K562 (cell line): ENCODE data around the gene ITPRID2. TPM values are rescaled to one million over a fixed set of nuclear protein-coding genes. Genes with fewer than 3 reads are reported as not detected.

Experiments used
- ATAC-seq: fragments of 200-7000 bp; cut with Tn5 transposase; 3 replicates; pipeline ENCODE4 v1.9.1; 2020; ENCODE audit warnings: moderate library complexity
- BruUV-seq: library from RNA; stranded (reverse); fragments of 400-500 nt; replicated peaks from 2 replicates; lab custom pipeline; 2021; lab: Mats Ljungman, UMichigan
- CTCF ChIA-PET: fragments of 300-600 bp; formaldehyde crosslinking; extraction: SDS; loops from one replicate; lab custom pipeline; 2021; ENCODE audit warnings: low intra/inter-chr PET ratio; lab: Yijun Ruan, JAX
- POLR2A ChIA-PET: fragments of 300-600, 350-650 bp; sonication (Branson Sonifier 250); formaldehyde crosslinking; extraction: SDS; loops from one replicate; lab custom pipeline; 2021; ENCODE audit warnings: antibody characterized with exemption, inconsistent platforms; lab: Yijun Ruan, JAX
- DNase-seq, 4 experiments: peaks; one replicate each; pipeline versions ENCODE4 v3.0.0 to v3.0.0-alpha.2; 2011 to 2018; ENCODE audit warnings: low spot score in 3 of 4, mixed read lengths in 3 of 4; ENCODE audit errors: extremely low read depth in 1 of 4
- FAIRE-seq: peaks from 2 replicates; lab custom pipeline; 2011; peaks lifted over from hg19 to GRCh38; lab: Jason Lieb, UNC
- H2AFZ ChIP-seq: 2 replicates; pipeline ENCODE4 v1.6.0; 2011; ENCODE audit warnings: low read depth, low read length, control low read depth, inconsistent platforms
- H3K27ac ChIP-seq: fragments of 200-600 bp; 3 replicates; pipeline ENCODE4 v1.8.0; 2011; ENCODE audit warnings: low read depth, mild to moderate bottlenecking, control low read depth, inconsistent platforms, low read length, moderate library complexity, mixed read lengths; ENCODE audit errors: extremely low read depth
- H3K27me3 ChIP-seq, 2 experiments: fragments of 300-600 bp in 1 of 2; 2 replicates in 1 of 2; 3 replicates in 1 of 2; pipeline versions ENCODE4 v1.6.0 to v1.8.0; 2011; ENCODE audit warnings: inconsistent platforms in 2 of 2, low read length in 2 of 2, mild to moderate bottlenecking in 1 of 2, mixed read lengths in 1 of 2, moderate library complexity in 1 of 2; ENCODE audit not compliant: control insufficient read depth in 2 of 2, insufficient read depth in 2 of 2
- H3K36me3 ChIP-seq: fragments of 300-600 bp; 3 replicates; pipeline ENCODE4 v1.8.0; 2011; ENCODE audit warnings: mild to moderate bottlenecking, low read length, inconsistent platforms; ENCODE audit not compliant: control insufficient read depth, insufficient read depth
- H3K4me1 ChIP-seq, 2 experiments: fragments of 200-600 bp in 1 of 2; replicated peaks in 1 of 2; 2 replicates in 1 of 2; 3 replicates in 1 of 2; pipeline versions ENCODE4 v1.5.1 to v1.8.0; 2011; ENCODE audit warnings: inconsistent platforms in 2 of 2, low read length in 2 of 2, mild to moderate bottlenecking in 1 of 2, mixed read lengths in 1 of 2, moderate library complexity in 1 of 2; ENCODE audit not compliant: control insufficient read depth in 2 of 2, insufficient read depth in 2 of 2
- H3K4me2 ChIP-seq: 2 replicates; pipeline ENCODE4 v1.6.1; 2011; ENCODE audit warnings: low read length, control low read depth, inconsistent platforms, mixed read lengths; ENCODE audit not compliant: insufficient read depth
- H3K4me3 ChIP-seq: fragments of 200-600 bp; sonication (generic), shearing (Covaris generic); 2 replicates; pipeline ENCODE4 v1.5.1; 2016; ENCODE audit warnings: control low read depth, inconsistent platforms
- H3K79me2 ChIP-seq: fragments of 200-600 bp; 3 replicates; pipeline ENCODE4 v1.8.0; 2011; ENCODE audit warnings: low read length, inconsistent platforms; ENCODE audit not compliant: control insufficient read depth, insufficient read depth
- H3K9ac ChIP-seq, 2 experiments: 2 replicates each; pipeline versions ENCODE4 v1.6.0 to v1.6.1; 2011; ENCODE audit warnings: low read depth in 2 of 2, low read length in 2 of 2, control low read depth in 1 of 2, inconsistent platforms in 1 of 2, mild to moderate bottlenecking in 1 of 2, mixed read lengths in 1 of 2; ENCODE audit not compliant: insufficient read depth in 1 of 2
- H3K9me1 ChIP-seq: one replicate; pipeline ENCODE4 v1.6.0; 2011; ENCODE audit warnings: inconsistent platforms, mild to moderate bottlenecking, low read length, moderate library complexity; ENCODE audit not compliant: control insufficient read depth, insufficient read depth
- H3K9me3 ChIP-seq: replicated peaks from 2 replicates; pipeline ENCODE4 v1.5.1; 2011; ENCODE audit warnings: low read depth, low read length, inconsistent platforms; ENCODE audit not compliant: control insufficient read depth, insufficient read depth
- H4K20me1 ChIP-seq: replicated peaks from 2 replicates; pipeline ENCODE4 v1.6.1; 2011; ENCODE audit warnings: low read length, inconsistent platforms, mixed read lengths; ENCODE audit not compliant: control insufficient read depth, insufficient read depth
- ATF2 ChIP-seq: sonication (generic); formaldehyde crosslinking; IDR thresholded peaks from 2 replicates; pipeline ENCODE4 v1.8.1; 2022; ENCODE audit warnings: missing genetic modification reagents
- ATF4 ChIP-seq: fragments of 450-650 bp; formaldehyde crosslinking; IDR thresholded peaks from 2 replicates; pipeline ENCODE4 v1.4.0; 2022; ENCODE audit warnings: mild to moderate bottlenecking, moderate library complexity
- DNMT1 ChIP-seq: fragments of 450-650 bp; IDR thresholded peaks from 2 replicates; pipeline ENCODE4 v1.6.1; 2016; ENCODE audit warnings: antibody characterized with exemption, mild to moderate bottlenecking
- HDGF ChIP-seq: fragments of 450-650 bp; IDR thresholded peaks from 2 replicates; pipeline ENCODE4 v1.6.1; 2016
- ILK ChIP-seq: fragments of 450-650 bp; IDR thresholded peaks from 2 replicates; pipeline ENCODE4 v1.6.1; 2016; ENCODE audit warnings: missing genetic modification characterization, low read depth, mild to moderate bottlenecking, missing compliant biosample characterization, moderate library complexity, borderline replicate concordance
- MEIS2 ChIP-seq: fragments of 450-650 bp; IDR thresholded peaks from 2 replicates; pipeline ENCODE4 v1.6.1; 2014; ENCODE audit warnings: mild to moderate bottlenecking; ENCODE audit not compliant: partially characterized antibody
- MLX ChIP-seq, 2 experiments: fragments of 450-650 bp in 1 of 2; sonication (generic) in 1 of 2; formaldehyde crosslinking; conservative IDR thresholded peaks; 2 replicates each; pipeline versions ENCODE4 v1.4.0 to v1.8.1; 2020 to 2022; ENCODE audit warnings: mild to moderate bottlenecking in 1 of 2, missing genetic modification reagents in 1 of 2
- NR2C1 ChIP-seq, 2 experiments: fragments of 450-650 bp; IDR thresholded peaks; 2 replicates each; pipeline ENCODE4 v1.6.1; 2017; ENCODE audit warnings: mild to moderate bottlenecking in 2 of 2, antibody characterized with exemption in 1 of 2, inconsistent platforms in 1 of 2, missing compliant biosample characterization in 1 of 2, missing genetic modification characterization in 1 of 2
- NR3C1 ChIP-seq: sonication (generic); formaldehyde crosslinking; IDR thresholded peaks from 2 replicates; pipeline ENCODE4 v1.8.1; 2022; ENCODE audit warnings: missing genetic modification reagents
- NUFIP1 ChIP-seq: fragments of 450-650 bp; IDR thresholded peaks from 2 replicates; pipeline ENCODE4 v1.6.1; 2018; ENCODE audit not compliant: partially characterized antibody
- PRPF4 ChIP-seq: fragments of 200-400 bp; formaldehyde crosslinking; IDR thresholded peaks from one replicate; pipeline ENCODE4 v1.6.1; 2017; ENCODE audit warnings: low read length, low read depth, mild to moderate bottlenecking; ENCODE audit not compliant: insufficient read depth, poor library complexity, severe bottlenecking
- SP1 ChIP-seq: sonication (generic); formaldehyde crosslinking; IDR thresholded peaks from 2 replicates; pipeline ENCODE4 v1.8.1; 2022; ENCODE audit warnings: mild to moderate bottlenecking, missing genetic modification reagents
- TBP ChIP-seq: optimal IDR thresholded peaks from 2 replicates; pipeline ENCODE3; 2011; ENCODE audit warnings: low read depth, low read length, improper control_type of control experiment
- TEAD2 ChIP-seq: fragments of 450-650 bp; IDR thresholded peaks from 2 replicates; pipeline ENCODE4 v1.6.1; 2016; ENCODE audit warnings: missing genetic modification characterization, control low read depth, missing compliant biosample characterization
- XRCC5 ChIP-seq: fragments of 200-400 bp; formaldehyde crosslinking; IDR thresholded peaks from 2 replicates; pipeline ENCODE4 v1.6.1; 2017; ENCODE audit warnings: low read depth, mild to moderate bottlenecking, low read length
- ZNF316 ChIP-seq: fragments of 450-650 bp; IDR thresholded peaks from 2 replicates; pipeline ENCODE4 v1.6.1; 2016
- ZNF668 ChIP-seq: fragments of 250-450 bp; sonication (Bioruptor Pico); IDR thresholded peaks from 2 replicates; pipeline ENCODE4 v1.8.0; 2022; ENCODE audit warnings: mild to moderate bottlenecking, inconsistent platforms
- WGBS: fragments of 100-300 bp; shearing (Covaris generic); methylation state at CpG from one replicate; pipeline ENCODE4 v1.1.6; 2016; ENCODE audit warnings: low coverage, mixed read lengths; ENCODE audit not compliant: insufficient coverage; ENCODE audit errors: missing lambda C conversion rate; 5-methylcytosine and 5-hydroxymethylcytosine counted together
- in situ Hi-C: fragments of 300-500 bp; cut with MboI; formaldehyde crosslinking; loops from 4 replicates; pipeline ENCODE4 v1.15.0; 2018; ENCODE audit warnings: inconsistent platforms, mixed read lengths
- intact Hi-C: fragments of 100-400 bp; cut with micrococcal nuclease; formaldehyde crosslinking; loops from 2 replicates; pipeline ENCODE4 v1.14.2; 2022
- polyA plus RNA-seq, 8 experiments: library from polyadenylated mRNA; depleted of rRNA in 4 of 8; stranded (reverse) in 5 of 8; unstranded in 3 of 8; fragments of >200 nt; fragmentation: Nextera tagmentation in 2 of 8; fragmentation: Illumina TruSeq in 1 of 8; extraction: Ambion mirVana in 2 of 8; extraction: Trizol in 1 of 8; gene quantifications; 2 replicates each; pipeline versions ENCODE4 v1.2.1 to v1.2.3, GENCODE V29; 2011 to 2014; ENCODE audit warnings: inconsistent platforms in 1 of 8, missing spikeins in 1 of 8
- total RNA-seq, 7 experiments: library from RNA; depleted of rRNA in 6 of 7; stranded (reverse); fragments of >200 nt in 6 of 7; fragmentation: Illumina TruSeq in 2 of 7; extraction: Trizol in 2 of 7; gene quantifications; 2 replicates each; pipeline versions ENCODE4 v1.2.1 to v1.2.3, GENCODE V29; 2011 to 2021; ENCODE audit warnings: low replicate concordance in 1 of 7
- TF ChIP-seq, protein P1 (sequence below), 2 experiments: fragments of 200-800 bp in 1 of 2; sonication (Bioruptor generic) in 1 of 2; sonication (generic) in 1 of 2; formaldehyde crosslinking in 1 of 2; IDR thresholded peaks in 1 of 2; conservative IDR thresholded peaks in 1 of 2; 2 replicates each; pipeline versions ENCODE4 v1.5.0 to v1.6.1; 2016 to 2020; ENCODE audit warnings: missing compliant biosample characterization in 1 of 2, missing genetic modification characterization in 1 of 2, missing genetic modification reagents in 1 of 2

The ITPRID2 gene
- total and polyA plus RNA-seq, 9 of the 15 experiments (the other 6 are each of a cell fraction or from before 2014, with no cell fraction given), result 18.5 to 77.8 (median 52.0) TPM

DNA sequence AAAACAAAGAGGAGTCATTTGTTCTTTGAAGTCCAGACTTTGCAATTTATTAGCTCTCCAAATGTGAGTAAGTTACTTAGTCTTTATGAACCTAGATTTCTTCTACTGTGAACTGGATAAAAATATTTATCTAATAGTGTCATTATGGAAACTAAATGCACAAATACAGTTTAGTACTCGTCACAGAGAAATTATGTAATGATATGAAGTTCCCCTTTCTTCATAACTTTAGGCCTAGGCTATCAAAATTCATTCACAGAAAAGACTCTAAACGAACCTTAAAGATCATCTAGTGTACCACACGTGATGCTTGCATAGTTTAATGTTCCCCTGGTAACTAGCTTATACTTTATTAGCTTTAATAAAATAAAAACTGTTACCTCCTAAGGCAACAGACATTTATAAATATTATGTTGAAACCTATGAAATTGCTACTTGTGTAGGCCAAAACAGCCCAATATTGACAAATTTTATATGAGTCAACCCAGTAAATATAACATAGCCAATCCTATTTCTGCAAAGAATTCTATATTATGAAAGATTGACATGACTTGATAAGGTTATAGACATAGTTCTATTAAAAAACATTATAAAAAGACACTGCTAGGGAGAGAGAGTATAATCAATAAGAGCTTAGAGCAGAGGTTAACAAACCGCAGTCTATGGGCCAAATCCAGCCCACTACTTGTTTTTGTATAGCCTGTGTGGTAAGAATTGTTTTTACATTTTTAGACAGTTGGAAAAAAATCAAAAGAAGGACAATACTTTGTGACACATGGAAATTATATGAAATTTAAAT lies 44.9 kb upstream of the ITPRID2 start:
- no peaks in the 10 kb centered on the region for H4K20me1 ChIP-seq
- H3K4me1 ChIP-seq, result no peaks in the 10 kb centered on the region
- no peaks in the 10 kb centered on the region for H3K9me3 ChIP-seq
- ChIA-PET CTCF (no interaction called here), POLR2A (interaction anchor here (1.0 kb wide), 1 partner anchor 8 kb away, joined by 3 read pairs; no protein-coding TSS in a partner anchor)
- 4% methylated on average over 4 of the region's 4 CpGs for WGBS
- intact Hi-C loops, result no loop called here
- H3K79me2 ChIP-seq, result no peaks in the 10 kb centered on the region
- DNase-seq, result no peak
- no peaks in the 10 kb centered on the region for H3K27me3 ChIP-seq
- H3K9ac ChIP-seq, result no peak overlapping the region
- no peak for FAIRE-seq
- no peaks in the 10 kb centered on the region for H3K9me1 ChIP-seq
- no peak overlapping the region for H3K4me3 ChIP-seq
- in situ Hi-C loops, result no loop called here
- no peak overlapping the region for H2AFZ ChIP-seq
- no peak overlapping the region for H3K27ac ChIP-seq
- ATAC-seq, result no peak
- H3K4me2 ChIP-seq, result no peak overlapping the region
- BruUV-seq, result no TSS peak
- H3K36me3 ChIP-seq, result no peaks in the 10 kb centered on the region
- TF ChIP-seq SP1 (CRISPR knock-in tag) (no peak), TBP (no peak), ATF2 (CRISPR knock-in tag) (no peak), NR3C1 (no peak), NUFIP1 (no peak), MLX (CRISPR knock-in tag; conservative IDR thresholded peaks at IDR 0.05) (no peak), ATF4 (CRISPR knock-in tag) (no peak), ZNF316 (no peak), TEAD2 (tag) (no peak), MEIS2 (no peak), DNMT1 (no peak), ZNF668 (CRISPR knock-in tag) (no peak), PRPF4 (no peak), ILK (tag) (no peak), HDGF (no peak), XRCC5 (no peak), NR2C1 (IDR thresholded peaks at IDR 0.05) (no peak), NR2C1 (tag; IDR thresholded peaks at IDR 0.05) (no peak)
- TF ChIP-seq, protein P1, sequence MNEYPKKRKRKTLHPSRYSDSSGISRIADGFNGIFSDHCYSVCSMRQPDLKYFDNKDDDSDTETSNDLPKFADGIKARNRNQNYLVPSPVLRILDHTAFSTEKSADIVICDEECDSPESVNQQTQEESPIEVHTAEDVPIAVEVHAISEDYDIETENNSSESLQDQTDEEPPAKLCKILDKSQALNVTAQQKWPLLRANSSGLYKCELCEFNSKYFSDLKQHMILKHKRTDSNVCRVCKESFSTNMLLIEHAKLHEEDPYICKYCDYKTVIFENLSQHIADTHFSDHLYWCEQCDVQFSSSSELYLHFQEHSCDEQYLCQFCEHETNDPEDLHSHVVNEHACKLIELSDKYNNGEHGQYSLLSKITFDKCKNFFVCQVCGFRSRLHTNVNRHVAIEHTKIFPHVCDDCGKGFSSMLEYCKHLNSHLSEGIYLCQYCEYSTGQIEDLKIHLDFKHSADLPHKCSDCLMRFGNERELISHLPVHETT (CRISPR knock-in tag; conservative IDR thresholded peaks at IDR 0.05 in 1 of 2, IDR thresholded peaks at IDR 0.05 in 1 of 2), result no peak
